HG02763 (cell line): ENCODE results near the gene TMTC2.

Experiments used
- ATAC-seq: cut with Tn5 transposase; IDR thresholded peaks from one replicate; pipeline ENCODE4 v1.9.1; 2021; ENCODE audit warnings: mild to moderate bottlenecking, moderate library complexity; ENCODE audit not compliant: unreplicated experiment

Gene TMTC2

GRCh38 chr12:83057436-83057835 lies 370.7 kb downstream of the TMTC2 start:
- ATAC-seq: no peak

- ATAC-seq: no peak
These were observed 372.4 kb downstream of the TMTC2 start for GRCh38 chr12:83059107-83059506.

- ATAC-seq: no peak
These were observed 378.9 kb downstream of the TMTC2 start for GRCh38 chr12:83065562-83065961.

- no peak for ATAC-seq
These were observed 381.3 kb downstream of the TMTC2 start for GRCh38 chr12:83067981-83068380.

GRCh38 chr12:83074358-83074894 lies 387.7 kb downstream of the TMTC2 start:
- no peak for ATAC-seq

- ATAC-seq: no peak
These were observed 388.8 kb downstream of the TMTC2 start for GRCh38 chr12:83075471-83075870.

GRCh38 chr12:83077041-83077440 lies 390.3 kb downstream of the TMTC2 start:
- ATAC-seq: no peak

- ATAC-seq: no peak
These were observed 396.1 kb downstream of the TMTC2 start for GRCh38 chr12:83082690-83083276.

GRCh38 chr12:83083616-83084015 lies 396.9 kb downstream of the TMTC2 start:
- ATAC-seq: no peak

GRCh38 chr12:83084516-83085234 lies 398.0 kb downstream of the TMTC2 start:
- no peak for ATAC-seq

- no peak for ATAC-seq
These were observed 399.3 kb downstream of the TMTC2 start for GRCh38 chr12:83086023-83086422.

- ATAC-seq: no peak
These were observed 402.9 kb downstream of the TMTC2 start for GRCh38 chr12:83089575-83089974.

GRCh38 chr12:83092129-83092528 lies 405.4 kb downstream of the TMTC2 start:
- no peak for ATAC-seq

- ATAC-seq: no peak
These were observed 405.9 kb downstream of the TMTC2 start for GRCh38 chr12:83092606-83093005.

- ATAC-seq: no peak
These were observed 406.7 kb downstream of the TMTC2 start for GRCh38 chr12:83093426-83093825.

GRCh38 chr12:83097643-83098342 lies 411.1 kb downstream of the TMTC2 start:
- ATAC-seq: no peak

GRCh38 chr12:83099436-83099835 lies 412.7 kb downstream of the TMTC2 start:
- no peak for ATAC-seq

GRCh38 chr12:83102499-83102898 lies 415.8 kb downstream of the TMTC2 start:
- no peak for ATAC-seq

- no peak for ATAC-seq
These were observed 420.2 kb downstream of the TMTC2 start for GRCh38 chr12:83106873-83107272.

GRCh38 chr12:83110424-83110823 lies 423.7 kb downstream of the TMTC2 start:
- no peak for ATAC-seq

GRCh38 chr12:83113945-83114344 lies 427.2 kb downstream of the TMTC2 start:
- no peak for ATAC-seq

- ATAC-seq: no peak
These were observed 428.3 kb downstream of the TMTC2 start for GRCh38 chr12:83114966-83115365.
